ENCODE data around the gene ARHGEF28.

Gene ARHGEF28

GRCh38 chr5:73940026-73940425 lies 314.0 kb downstream of the ARHGEF28 start:
- no peaks in the 10 kb centered on the region for H3K27me3 ChIP-seq (ENCODE audit: control insufficient read depth, insufficient read depth, low read length)
- H3K9me3 ChIP-seq (ENCODE audit: control insufficient read depth, insufficient read depth, low read depth, low read length), result peaks cover 13% of the 10 kb centered on the region; the same call in 1 of the 2 replicates
- no peaks in the 10 kb centered on the region for H3K36me3 ChIP-seq (ENCODE audit: control insufficient read depth, insufficient read depth, low read length)
- no peak overlapping the region for H3K9ac ChIP-seq (ENCODE audit: low read length)
- no peak overlapping the region for H3K27ac ChIP-seq (ENCODE audit: low read depth, low read length)
- H3K4me3 ChIP-seq (ENCODE audit: low read depth, low read length), result no peak overlapping the region
- peaks cover 5% of the 10 kb centered on the region for H3K4me1 ChIP-seq (ENCODE audit: control insufficient read depth, insufficient read depth, low read length)

DNA sequence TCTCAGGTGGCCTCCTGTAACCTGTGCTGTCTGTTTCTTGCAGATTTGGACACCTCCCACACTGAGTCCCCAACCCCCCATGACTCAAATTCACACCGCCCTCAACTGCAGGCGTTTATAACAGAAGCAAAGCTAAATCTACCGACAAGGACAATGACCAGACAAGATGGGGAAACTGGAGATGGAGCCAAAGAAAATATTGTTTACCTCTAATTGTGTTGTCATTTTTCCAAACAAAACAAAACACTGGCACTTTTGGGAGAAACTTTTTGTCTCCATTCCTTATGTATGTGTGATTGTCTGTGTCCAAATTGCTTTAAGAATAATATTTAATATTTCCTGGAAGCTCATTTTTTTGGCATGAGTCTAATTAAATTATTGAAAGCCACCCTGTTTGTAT lies 314.8 kb downstream of the ARHGEF28 start:
- Histone ChIP-seq H3K9me3 (ENCODE audit: control insufficient read depth, insufficient read depth, low read depth, low read length) (peaks cover 13% of the 10 kb centered on the region; the same call in 1 of the 2 replicates), H3K27ac (ENCODE audit: low read depth, low read length) (no peak overlapping the region), H3K4me1 (ENCODE audit: control insufficient read depth, insufficient read depth, low read length) (peaks cover 5% of the 10 kb centered on the region), H3K9ac (ENCODE audit: low read length) (no peak overlapping the region), H3K36me3 (ENCODE audit: control insufficient read depth, insufficient read depth, low read length) (no peaks in the 10 kb centered on the region), H3K27me3 (ENCODE audit: control insufficient read depth, insufficient read depth, low read length) (no peaks in the 10 kb centered on the region), H3K4me3 (ENCODE audit: low read depth, low read length) (no peak overlapping the region)

DNA sequence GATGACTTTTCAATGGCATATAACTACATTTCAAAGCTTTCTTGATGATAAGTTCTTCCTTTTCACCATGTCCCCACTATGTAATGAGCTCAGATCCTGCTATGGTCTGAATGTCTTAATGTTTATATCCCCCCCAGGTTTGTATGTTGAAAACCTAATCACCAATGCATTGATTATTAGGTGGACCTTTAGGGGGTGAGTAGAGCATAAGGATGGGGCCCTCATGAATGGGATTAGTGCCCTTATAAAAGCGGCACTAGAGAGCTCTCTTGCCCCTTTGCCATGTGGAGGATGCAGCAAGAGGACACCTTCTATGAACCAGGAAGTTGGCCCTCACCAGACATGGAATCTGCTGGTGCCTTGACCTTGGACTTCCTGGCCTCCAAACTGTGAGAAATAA lies 316.8 kb downstream of the ARHGEF28 start:
- no peak overlapping the region for H3K27ac ChIP-seq (ENCODE audit: low read depth, low read length)
- no peaks in the 10 kb centered on the region for H3K36me3 ChIP-seq (ENCODE audit: control insufficient read depth, insufficient read depth, low read length)
- H3K9ac ChIP-seq (ENCODE audit: low read length), result no peak overlapping the region
- H3K27me3 ChIP-seq (ENCODE audit: control insufficient read depth, insufficient read depth, low read length), result no peaks in the 10 kb centered on the region
- H3K9me3 ChIP-seq (ENCODE audit: control insufficient read depth, insufficient read depth, low read depth, low read length), result peaks cover 13% of the 10 kb centered on the region; the same call in 1 of the 2 replicates
- peaks cover 5% of the 10 kb centered on the region for H3K4me1 ChIP-seq (ENCODE audit: control insufficient read depth, insufficient read depth, low read length)
- no peak overlapping the region for H3K4me3 ChIP-seq (ENCODE audit: low read depth, low read length)

DNA sequence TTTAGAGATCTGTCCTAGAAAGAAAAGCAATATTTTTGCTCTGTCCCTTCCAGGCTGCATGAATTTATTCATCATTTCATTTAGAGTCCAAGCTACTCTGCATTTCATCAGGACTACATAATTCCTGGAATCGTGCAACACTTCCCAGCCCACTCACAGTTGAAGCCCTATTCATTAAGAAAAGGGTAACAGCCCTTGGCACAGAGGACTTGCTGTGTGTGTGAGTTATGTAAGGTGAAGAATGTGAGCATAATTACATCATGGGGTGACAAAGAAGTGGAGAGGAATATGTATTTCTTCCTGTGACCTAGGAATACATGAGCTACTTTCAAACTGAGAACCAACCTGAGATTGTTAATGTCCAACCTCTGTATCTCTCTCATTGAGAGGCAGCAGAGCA lies 317.4 kb downstream of the ARHGEF28 start:
- peaks cover 13% of the 10 kb centered on the region; the same call in 1 of the 2 replicates for H3K9me3 ChIP-seq (ENCODE audit: control insufficient read depth, insufficient read depth, low read depth, low read length)
- H3K36me3 ChIP-seq (ENCODE audit: control insufficient read depth, insufficient read depth, low read length), result no peaks in the 10 kb centered on the region
- H3K4me3 ChIP-seq (ENCODE audit: low read depth, low read length), result no peak overlapping the region
- no peak overlapping the region for H3K27ac ChIP-seq (ENCODE audit: low read depth, low read length)
- H3K27me3 ChIP-seq (ENCODE audit: control insufficient read depth, insufficient read depth, low read length), result no peaks in the 10 kb centered on the region
- H3K4me1 ChIP-seq (ENCODE audit: control insufficient read depth, insufficient read depth, low read length), result peaks cover 5% of the 10 kb centered on the region
- no peak overlapping the region for H3K9ac ChIP-seq (ENCODE audit: low read length)

- no peak overlapping the region for H3K27ac ChIP-seq (ENCODE audit: low read depth, low read length)
- H3K36me3 ChIP-seq (ENCODE audit: control insufficient read depth, insufficient read depth, low read length), result no peaks in the 10 kb centered on the region
- no peak overlapping the region for H3K9ac ChIP-seq (ENCODE audit: low read length)
- no peaks in the 10 kb centered on the region for H3K27me3 ChIP-seq (ENCODE audit: control insufficient read depth, insufficient read depth, low read length)
- H3K4me1 ChIP-seq (ENCODE audit: control insufficient read depth, insufficient read depth, low read length), result peaks cover 5% of the 10 kb centered on the region
- H3K4me3 ChIP-seq (ENCODE audit: low read depth, low read length), result no peak overlapping the region
- H3K9me3 ChIP-seq (ENCODE audit: control insufficient read depth, insufficient read depth, low read depth, low read length), result peaks cover 13% of the 10 kb centered on the region; the same call in 1 of the 2 replicates
Measured at GRCh38 chr5:73944581-73944980, 318.6 kb downstream of the ARHGEF28 start.

- H3K4me1 ChIP-seq (ENCODE audit: control insufficient read depth, insufficient read depth, low read length), result peaks cover 5% of the 10 kb centered on the region
- H3K36me3 ChIP-seq (ENCODE audit: control insufficient read depth, insufficient read depth, low read length), result no peaks in the 10 kb centered on the region
- no peak overlapping the region for H3K27ac ChIP-seq (ENCODE audit: low read depth, low read length)
- H3K4me3 ChIP-seq (ENCODE audit: low read depth, low read length), result no peak overlapping the region
- H3K9me3 ChIP-seq (ENCODE audit: control insufficient read depth, insufficient read depth, low read depth, low read length), result peaks cover 13% of the 10 kb centered on the region; the same call in 1 of the 2 replicates
- H3K9ac ChIP-seq (ENCODE audit: low read length), result no peak overlapping the region
- H3K27me3 ChIP-seq (ENCODE audit: control insufficient read depth, insufficient read depth, low read length), result no peaks in the 10 kb centered on the region
Measured at GRCh38 chr5:73945505-73945904, 319.5 kb downstream of the ARHGEF28 start.

- H3K9me3 ChIP-seq (ENCODE audit: control insufficient read depth, insufficient read depth, low read depth, low read length), result peaks cover 13% of the 10 kb centered on the region; the same call in 1 of the 2 replicates
- no peak overlapping the region for H3K27ac ChIP-seq (ENCODE audit: low read depth, low read length)
- H3K36me3 ChIP-seq (ENCODE audit: control insufficient read depth, insufficient read depth, low read length), result no peaks in the 10 kb centered on the region
- no peaks in the 10 kb centered on the region for H3K27me3 ChIP-seq (ENCODE audit: control insufficient read depth, insufficient read depth, low read length)
- H3K4me1 ChIP-seq (ENCODE audit: control insufficient read depth, insufficient read depth, low read length), result peaks cover 4% of the 10 kb centered on the region
- H3K4me3 ChIP-seq (ENCODE audit: low read depth, low read length), result no peak overlapping the region
- no peak overlapping the region for H3K9ac ChIP-seq (ENCODE audit: low read length)
Measured at GRCh38 chr5:73946278-73946677, 320.3 kb downstream of the ARHGEF28 start.

DNA sequence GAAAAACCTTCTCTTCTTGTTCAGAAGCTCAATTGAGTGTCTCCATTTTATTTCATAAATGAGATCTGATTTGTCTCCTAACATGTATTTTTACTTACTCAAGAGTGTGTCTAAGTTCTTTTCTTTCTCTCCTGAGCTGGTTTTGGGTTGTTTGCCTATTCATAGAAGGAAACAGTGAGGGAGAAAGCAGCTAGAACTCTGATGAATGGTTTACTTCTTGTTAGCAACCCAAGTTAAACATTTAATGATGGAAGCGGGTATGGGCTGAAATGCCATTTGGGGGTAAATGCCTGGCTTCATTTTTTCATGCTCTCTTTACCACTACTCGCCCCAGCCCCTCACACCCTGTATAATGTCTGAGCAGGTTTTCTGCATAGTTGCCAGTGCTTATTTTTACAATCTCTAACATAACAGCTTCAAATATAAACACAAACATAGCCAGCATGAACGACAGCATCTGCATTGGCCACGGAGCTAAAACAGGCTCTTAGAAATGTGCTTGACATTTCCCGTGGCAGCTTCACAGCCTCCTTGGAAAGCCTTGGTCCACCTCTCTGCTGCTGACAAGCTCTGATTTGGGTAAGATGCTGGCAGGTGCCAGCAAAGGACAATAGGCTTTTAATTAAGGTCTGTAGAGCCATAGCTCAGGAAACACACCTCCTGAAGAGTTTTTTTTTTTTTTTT lies 321.1 kb downstream of the ARHGEF28 start:
- no peaks in the 10 kb centered on the region for H3K4me1 ChIP-seq (ENCODE audit: control insufficient read depth, insufficient read depth, low read length)
- H3K4me3 ChIP-seq (ENCODE audit: low read depth, low read length), result no peak overlapping the region
- peaks cover 13% of the 10 kb centered on the region; the same call in 1 of the 2 replicates for H3K9me3 ChIP-seq (ENCODE audit: control insufficient read depth, insufficient read depth, low read depth, low read length)
- H3K9ac ChIP-seq (ENCODE audit: low read length), result no peak overlapping the region
- H3K27me3 ChIP-seq (ENCODE audit: control insufficient read depth, insufficient read depth, low read length), result no peaks in the 10 kb centered on the region
- H3K27ac ChIP-seq (ENCODE audit: low read depth, low read length), result no peak overlapping the region
- H3K36me3 ChIP-seq (ENCODE audit: control insufficient read depth, insufficient read depth, low read length), result no peaks in the 10 kb centered on the region

- H3K9me3 ChIP-seq (ENCODE audit: control insufficient read depth, insufficient read depth, low read depth, low read length), result peaks cover 13% of the 10 kb centered on the region; the same call in 1 of the 2 replicates
- H3K9ac ChIP-seq (ENCODE audit: low read length), result no peak overlapping the region
- H3K4me1 ChIP-seq (ENCODE audit: control insufficient read depth, insufficient read depth, low read length), result no peaks in the 10 kb centered on the region
- H3K27me3 ChIP-seq (ENCODE audit: control insufficient read depth, insufficient read depth, low read length), result no peaks in the 10 kb centered on the region
- H3K36me3 ChIP-seq (ENCODE audit: control insufficient read depth, insufficient read depth, low read length), result no peaks in the 10 kb centered on the region
- H3K4me3 ChIP-seq (ENCODE audit: low read depth, low read length), result no peak overlapping the region
- H3K27ac ChIP-seq (ENCODE audit: low read depth, low read length), result no peak overlapping the region
Measured at GRCh38 chr5:73947906-73948640, 322.1 kb downstream of the ARHGEF28 start.

GRCh38 chr5:73948720-73949119 lies 322.7 kb downstream of the ARHGEF28 start:
- Histone ChIP-seq H3K9ac (ENCODE audit: low read length) (no peak overlapping the region), H3K4me3 (ENCODE audit: low read depth, low read length) (no peak overlapping the region), H3K4me1 (ENCODE audit: control insufficient read depth, insufficient read depth, low read length) (no peaks in the 10 kb centered on the region), H3K9me3 (ENCODE audit: control insufficient read depth, insufficient read depth, low read depth, low read length) (peaks cover 8% of the 10 kb centered on the region; the same call in 1 of the 2 replicates), H3K27ac (ENCODE audit: low read depth, low read length) (no peak overlapping the region), H3K27me3 (ENCODE audit: control insufficient read depth, insufficient read depth, low read length) (no peaks in the 10 kb centered on the region), H3K36me3 (ENCODE audit: control insufficient read depth, insufficient read depth, low read length) (no peaks in the 10 kb centered on the region)

DNA sequence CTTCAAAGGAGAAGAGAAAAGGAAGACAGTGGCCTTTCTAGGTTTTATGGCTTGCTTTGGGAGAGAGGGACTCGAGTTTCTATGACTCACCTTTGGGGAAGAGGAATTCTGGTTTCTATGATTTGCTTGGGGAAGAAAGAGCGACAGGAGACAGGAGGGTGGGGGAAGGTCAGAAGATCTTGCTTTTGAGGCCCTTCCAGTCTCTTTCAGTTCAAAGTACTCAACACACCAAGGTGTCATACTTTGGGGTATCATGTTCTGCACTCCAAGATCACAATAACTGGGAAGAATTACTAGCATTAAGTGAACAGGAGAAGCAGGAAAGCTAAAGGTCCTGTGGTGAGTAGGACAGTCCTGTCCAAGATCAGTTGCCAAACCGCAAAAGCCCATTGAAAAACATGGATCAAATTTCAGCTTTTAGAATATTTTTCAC lies 324.5 kb downstream of the ARHGEF28 start:
- H3K9ac ChIP-seq (ENCODE audit: low read length), result no peak overlapping the region
- no peaks in the 10 kb centered on the region for H3K9me3 ChIP-seq (ENCODE audit: control insufficient read depth, insufficient read depth, low read depth, low read length)
- no peaks in the 10 kb centered on the region for H3K36me3 ChIP-seq (ENCODE audit: control insufficient read depth, insufficient read depth, low read length)
- H3K4me3 ChIP-seq (ENCODE audit: low read depth, low read length), result no peak overlapping the region
- no peaks in the 10 kb centered on the region for H3K27me3 ChIP-seq (ENCODE audit: control insufficient read depth, insufficient read depth, low read length)
- H3K4me1 ChIP-seq (ENCODE audit: control insufficient read depth, insufficient read depth, low read length), result no peaks in the 10 kb centered on the region
- no peak overlapping the region for H3K27ac ChIP-seq (ENCODE audit: low read depth, low read length)
